HepG2 (cell line): ENCODE data around the gene OXLD1. TPM values are rescaled to one million over a fixed set of nuclear protein-coding genes. Genes with fewer than 3 reads are reported as not detected.

ENCODE experiments used
- ARID4A ChIP-seq: sonication (generic); formaldehyde crosslinking; IDR thresholded peaks from 2 replicates; pipeline ENCODE4 v1.5.0; 2020; ENCODE audit warnings: mild to moderate bottlenecking, missing genetic modification reagents, borderline replicate concordance
- ATF5 ChIP-seq: sonication (generic); formaldehyde crosslinking; IDR thresholded peaks from 2 replicates; pipeline ENCODE4 v1.4.0; 2020; ENCODE audit warnings: mild to moderate bottlenecking, low read depth, missing genetic modification reagents
- NFYC ChIP-seq: IDR thresholded peaks from 2 replicates; pipeline ENCODE4 v1.6.1; 2016; ENCODE audit warnings: missing genetic modification reagents, missing compliant biosample characterization
- PRDM10 ChIP-seq: sonication (generic); formaldehyde crosslinking; IDR thresholded peaks from 2 replicates; pipeline ENCODE4 v1.4.0; 2020; ENCODE audit warnings: low read depth, missing genetic modification reagents
- RERE ChIP-seq: IDR thresholded peaks from 2 replicates; pipeline ENCODE4 v1.6.1; 2016; ENCODE audit warnings: low read depth, missing genetic modification reagents, missing compliant biosample characterization
- TGIF2 ChIP-seq: IDR thresholded peaks from 2 replicates; pipeline ENCODE4 v1.6.1; 2016; ENCODE audit warnings: control low read depth, missing compliant biosample characterization
- ZBTB14 ChIP-seq: sonication (generic); formaldehyde crosslinking; IDR thresholded peaks from 2 replicates; pipeline ENCODE4 v1.4.0; 2020; ENCODE audit warnings: missing genetic modification reagents
- ZNF121 ChIP-seq: sonication (generic); formaldehyde crosslinking; IDR thresholded peaks from 2 replicates; pipeline ENCODE4 v1.5.0; 2020; ENCODE audit warnings: mild to moderate bottlenecking, missing genetic modification reagents
- ZNF24 ChIP-seq: fragments of 450-650 bp; IDR thresholded peaks from 2 replicates; pipeline ENCODE4 v1.6.1; 2017; ENCODE audit warnings: antibody characterized with exemption, mild to moderate bottlenecking
- ZNF589 ChIP-seq: sonication (generic); formaldehyde crosslinking; conservative IDR thresholded peaks from 2 replicates; pipeline ENCODE4 v1.8.0; 2022; ENCODE audit warnings: mild to moderate bottlenecking, moderate library complexity, missing genetic modification reagents
- ZNF781 ChIP-seq: sonication (generic); formaldehyde crosslinking; IDR thresholded peaks from 2 replicates; pipeline ENCODE4 v1.5.1; 2020; ENCODE audit warnings: borderline replicate concordance, mild to moderate bottlenecking, missing genetic modification reagents; ENCODE audit errors: not compliant biosample characterization
- polyA plus RNA-seq, 8 experiments: library from polyadenylated mRNA; depleted of rRNA in 3 of 8; stranded (reverse) in 7 of 8; unstranded in 1 of 8; fragments of >200 nt; fragmentation: Illumina TruSeq in 4 of 8; extraction: Trizol in 4 of 8; gene quantifications; 2 replicates each; pipeline versions ENCODE4 v1.2.1 to v1.2.3, GENCODE V29; 2011 to 2016; ENCODE audit warnings: low read depth in 4 of 8, missing spikeins in 1 of 8, mixed read lengths in 1 of 8; ENCODE audit not compliant: insufficient read depth in 1 of 8
- total RNA-seq, 5 experiments: library from RNA; depleted of rRNA; stranded (reverse); fragments of >200 nt; fragmentation: Illumina TruSeq; extraction: Trizol; gene quantifications; 2 replicates each; pipeline ENCODE4 v1.2.3, GENCODE V29; 2016; ENCODE audit warnings: low read depth in 1 of 5

Gene OXLD1
- total and polyA plus RNA-seq, 2 of the 13 experiments (the other 11 are each of a cell fraction or from before 2014, with no cell fraction given), result 27.1 to 37.5 TPM

- TF ChIP-seq RERE (CRISPR knock-in tag) (0 out of 2 replicates have a peak, but pooled peaks have one; percentile 44), TGIF2 (CRISPR knock-in tag) (peak; percentile 97), ZNF589 (CRISPR knock-in tag) (0 out of 2 replicates have a peak, but pooled peaks have one; percentile 54), ATF5 (no peak; the same call in 1 of the 2 replicates), NFYC (CRISPR knock-in tag) (peak; percentile 68), ZBTB14 (CRISPR knock-in tag) (peak; percentile 60; the same call in 1 of the 2 replicates), ARID4A (CRISPR knock-in tag) (peak; percentile 87; the same call in 1 of the 2 replicates), PRDM10 (CRISPR knock-in tag) (0 out of 2 replicates have a peak, but pooled peaks have one; percentile 48), ZNF121 (CRISPR knock-in tag) (no peak), ZNF781 (CRISPR knock-in tag) (no peak), ZNF24 (peak; percentile 67; the same call in 1 of the 2 replicates)
Observed at GRCh38 chr17:81636505-81637288, 29.7 kb downstream of the OXLD1 start, which contains the start of the genes NPLOC4 and TSPAN10 (continued).
